Endothelial cell of umbilical vein (primary cell): Measurements from ENCODE around the gene TAF13. TPM values are rescaled to one million over a fixed set of nuclear protein-coding genes. Genes with fewer than 3 reads are reported as not detected.
A peak's percentile ranks its signal among the peaks of the same experiment; 100 is the strongest.

Experiments used
- BruUV-seq: library from RNA; stranded (reverse); fragments of 400-500 nt; replicated peaks from 2 replicates; lab custom pipeline; 2021; lab: Mats Ljungman, UMichigan
- CTCF ChIA-PET: fragments of 300-600, 350-600 bp; sonication (Branson Sonifier 250); formaldehyde crosslinking; loops from one replicate; lab custom pipeline; 2021; ENCODE audit warnings: antibody characterized with exemption, inconsistent platforms; lab: Charles Lee
- POLR2A ChIA-PET: fragments of 300-600, 350-600 bp; sonication (Branson Sonifier 250); formaldehyde crosslinking; loops from one replicate; lab custom pipeline; 2021; ENCODE audit warnings: antibody characterized with exemption, inconsistent platforms; lab: Charles Lee
- DNase-seq: peaks from one replicate; pipeline ENCODE4 v3.0.0-alpha.2; 2011; ENCODE audit warnings: low read depth, low spot score
- FAIRE-seq: peaks from 2 replicates; lab custom pipeline; 2011; peaks lifted over from hg19 to GRCh38; lab: Jason Lieb, UNC
- H2AFZ ChIP-seq: 2 replicates; pipeline ENCODE4 v1.6.0; 2012; ENCODE audit warnings: low read depth, low read length, control low read depth, inconsistent platforms
- H3K27ac ChIP-seq: 2 replicates; pipeline ENCODE4 v1.5.1; 2011; ENCODE audit warnings: low read depth, mild to moderate bottlenecking, control low read depth, low read length, moderate library complexity; ENCODE audit not compliant: insufficient read depth
- H3K27me3 ChIP-seq, 2 experiments: 2 replicates each; pipeline versions ENCODE4 v1.6.0 to v1.6.1; 2011; ENCODE audit warnings: low read length in 2 of 2, mixed read lengths in 1 of 2; ENCODE audit not compliant: control insufficient read depth in 2 of 2, insufficient read depth in 2 of 2
- H3K36me3 ChIP-seq, 2 experiments: 2 replicates in 1 of 2; 3 replicates in 1 of 2; pipeline ENCODE4 v1.5.1; 2011; ENCODE audit warnings: low read length in 2 of 2, mild to moderate bottlenecking in 1 of 2, moderate library complexity in 1 of 2; ENCODE audit not compliant: control insufficient read depth in 2 of 2, insufficient read depth in 2 of 2; ENCODE audit errors: extremely low read depth in 1 of 2
- H3K4me1 ChIP-seq: 3 replicates; pipeline ENCODE4 v1.5.1; 2011; ENCODE audit warnings: mild to moderate bottlenecking, low read length; ENCODE audit not compliant: control insufficient read depth, insufficient read depth; ENCODE audit errors: extremely low read depth
- H3K4me2 ChIP-seq: 2 replicates; pipeline ENCODE4 v1.6.1; 2011; ENCODE audit warnings: low read length, control low read depth, mixed read lengths; ENCODE audit not compliant: insufficient read depth
- H3K4me3 ChIP-seq, 3 experiments: fragments of 200-600 bp in 1 of 3; sonication (generic), shearing (Covaris generic) in 1 of 3; replicated peaks in 1 of 3; 2 replicates each; pipeline ENCODE4 v1.5.1; 2011 to 2016; ENCODE audit warnings: control low read depth in 3 of 3, low read length in 3 of 3, mild to moderate bottlenecking in 2 of 3, inconsistent platforms in 1 of 3, low read depth in 1 of 3, moderate library complexity in 1 of 3; ENCODE audit not compliant: insufficient read depth in 1 of 3
- H3K79me2 ChIP-seq: 2 replicates; pipeline ENCODE4 v1.6.0; 2012; ENCODE audit warnings: low read length, inconsistent platforms; ENCODE audit not compliant: control insufficient read depth, insufficient read depth
- H3K9ac ChIP-seq: replicated peaks from 2 replicates; pipeline ENCODE3; 2011; ENCODE audit warnings: low read length, control low read depth; ENCODE audit not compliant: insufficient read depth; ENCODE audit errors: extremely low read depth
- H3K9me1 ChIP-seq: replicated peaks from 3 replicates; pipeline ENCODE4 v1.6.0; 2011; ENCODE audit warnings: mild to moderate bottlenecking, low read length; ENCODE audit not compliant: control insufficient read depth, insufficient read depth; ENCODE audit errors: extremely low read depth
- H3K9me3 ChIP-seq: replicated peaks from 2 replicates; pipeline ENCODE4 v1.5.1; 2012; ENCODE audit warnings: low read length, inconsistent platforms; ENCODE audit not compliant: control insufficient read depth, insufficient read depth
- H4K20me1 ChIP-seq: replicated peaks from 2 replicates; pipeline ENCODE3; 2011; ENCODE audit warnings: mild to moderate bottlenecking, low read length; ENCODE audit not compliant: control insufficient read depth, insufficient read depth; ENCODE audit errors: extremely low read depth
- FOS ChIP-seq: IDR thresholded peaks from 2 replicates; pipeline ENCODE4 v1.6.1; 2011; ENCODE audit warnings: mild to moderate bottlenecking, low read length, moderate library complexity, borderline replicate concordance; ENCODE audit not compliant: insufficient read depth
- GATA2 ChIP-seq: IDR thresholded peaks from 2 replicates; pipeline ENCODE4 v1.7.0; 2011; ENCODE audit warnings: low read depth, mild to moderate bottlenecking, moderate library complexity, mixed read lengths, low read length; ENCODE audit not compliant: insufficient read length, insufficient read depth
- MYC ChIP-seq: IDR thresholded peaks from one replicate; pipeline ENCODE4 v1.6.1; 2011; ENCODE audit warnings: mild to moderate bottlenecking, low read depth, low read length
- POLR2A ChIP-seq: IDR thresholded peaks from 2 replicates; pipeline ENCODE4 v1.6.1; 2012; ENCODE audit warnings: low read depth, mild to moderate bottlenecking, control low read depth, low read length
- POLR2AphosphoS5 ChIP-seq: IDR thresholded peaks from 2 replicates; pipeline ENCODE4 v1.6.1; 2012; ENCODE audit warnings: low read depth, mild to moderate bottlenecking, control low read depth, low read length, moderate library complexity; ENCODE audit not compliant: insufficient read depth
- dilution Hi-C: fragments of 300-500 bp; cut with MboI; formaldehyde crosslinking; loops from one replicate; pipeline ENCODE4 v1.15.0; 2019; ENCODE audit warnings: low sequenced_read_pairs; ENCODE audit not compliant: extremely low pct_ligation_motif_present
- intact Hi-C: fragments of 100-400 bp; cut with micrococcal nuclease; formaldehyde crosslinking; loops from one replicate; pipeline ENCODE4 v1.10.0; 2022
- polyA plus RNA-seq, 4 experiments: library from polyadenylated mRNA; depleted of rRNA in 3 of 4; stranded (reverse) in 3 of 4; unstranded in 1 of 4; fragments of >200 nt; gene quantifications; 2 replicates each; pipeline versions ENCODE4 v1.2.1 to v1.2.3, GENCODE V29; 2011 to 2012; ENCODE audit warnings: missing spikeins in 1 of 4
- total RNA-seq: library from RNA; stranded (reverse); gene quantifications from 2 replicates; pipeline ENCODE4 v1.2.3, GENCODE V29; 2021
- TF ChIP-seq, protein P1 (sequence below), 2 donors: IDR thresholded peaks; 1 replicate in 1 of 2; 2 replicates in 1 of 2; pipeline ENCODE4 v1.5.1; 2011; ENCODE audit warnings: low read length in 2 of 2, mild to moderate bottlenecking in 2 of 2, moderate library complexity in 2 of 2, control low read depth in 1 of 2, inconsistent platforms in 1 of 2, low read depth in 1 of 2; ENCODE audit not compliant: insufficient read depth in 1 of 2; ENCODE audit errors: extremely low read depth in 1 of 2
- TF ChIP-seq, protein P2 (sequence below): IDR thresholded peaks from 2 replicates; pipeline ENCODE4 v1.6.1; 2011; ENCODE audit not compliant: insufficient read depth, insufficient read length

Gene TAF13
- total and polyA plus RNA-seq, 2 donors (not counting 3 experiments of a cell fraction or from before 2014, with no cell fraction given) = 14.8 to 42.3 TPM

- no peaks in the 10 kb centered on the region for H3K9me1 ChIP-seq
- TF ChIP-seq, protein P1, sequence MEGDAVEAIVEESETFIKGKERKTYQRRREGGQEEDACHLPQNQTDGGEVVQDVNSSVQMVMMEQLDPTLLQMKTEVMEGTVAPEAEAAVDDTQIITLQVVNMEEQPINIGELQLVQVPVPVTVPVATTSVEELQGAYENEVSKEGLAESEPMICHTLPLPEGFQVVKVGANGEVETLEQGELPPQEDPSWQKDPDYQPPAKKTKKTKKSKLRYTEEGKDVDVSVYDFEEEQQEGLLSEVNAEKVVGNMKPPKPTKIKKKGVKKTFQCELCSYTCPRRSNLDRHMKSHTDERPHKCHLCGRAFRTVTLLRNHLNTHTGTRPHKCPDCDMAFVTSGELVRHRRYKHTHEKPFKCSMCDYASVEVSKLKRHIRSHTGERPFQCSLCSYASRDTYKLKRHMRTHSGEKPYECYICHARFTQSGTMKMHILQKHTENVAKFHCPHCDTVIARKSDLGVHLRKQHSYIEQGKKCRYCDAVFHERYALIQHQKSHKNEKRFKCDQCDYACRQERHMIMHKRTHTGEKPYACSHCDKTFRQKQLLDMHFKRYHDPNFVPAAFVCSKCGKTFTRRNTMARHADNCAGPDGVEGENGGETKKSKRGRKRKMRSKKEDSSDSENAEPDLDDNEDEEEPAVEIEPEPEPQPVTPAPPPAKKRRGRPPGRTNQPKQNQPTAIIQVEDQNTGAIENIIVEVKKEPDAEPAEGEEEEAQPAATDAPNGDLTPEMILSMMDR (IDR thresholded peaks at IDR 0.05; ENCODE audit: extremely low read depth in 1 of 2, insufficient read depth in 1 of 2, low read depth in 1 of 2, low read length in 2 of 2) = no peak
- TF ChIP-seq MYC (no peak), FOS (no peak), GATA2 (no peak), POLR2A (no peak), POLR2AphosphoS5 (no peak)
- TF ChIP-seq, protein P2, sequence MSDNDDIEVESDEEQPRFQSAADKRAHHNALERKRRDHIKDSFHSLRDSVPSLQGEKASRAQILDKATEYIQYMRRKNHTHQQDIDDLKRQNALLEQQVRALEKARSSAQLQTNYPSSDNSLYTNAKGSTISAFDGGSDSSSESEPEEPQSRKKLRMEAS = no peak
- H3K4me1 ChIP-seq = peaks cover 10% of the 10 kb centered on the region
- peaks cover 36% of the 10 kb centered on the region for H3K79me2 ChIP-seq
- H3K27me3 ChIP-seq = no peaks in the 10 kb centered on the region
- FAIRE-seq (peak; percentile 37), DNase-seq (peak; percentile 43)
- no peaks in the 10 kb centered on the region for H3K9me3 ChIP-seq
- peak overlapping the region; percentile 85 for H3K9ac ChIP-seq
- POLR2A ChIA-PET = interaction anchor here (0.7 kb wide), 1 partner anchor 1723 kb away, joined by 11 read pairs; no protein-coding TSS in a partner anchor
- CTCF ChIA-PET = no interaction called here
- H2AFZ ChIP-seq = no peak overlapping the region
- no peaks in the 10 kb centered on the region for H4K20me1 ChIP-seq
- dilution Hi-C loops (no loop called here), intact Hi-C loops (loop anchor here (2.0 to 5.0 kb wide), 2 partner anchors 72 to 78 kb away; partner anchors contain the start of genes CLCC1 and ELAPOR1)
- TSS peak; percentile 31 for BruUV-seq
- H3K36me3 ChIP-seq = no peaks in the 10 kb centered on the region
- H3K4me2 ChIP-seq = peak overlapping the region; percentile 94
- peak overlapping the region; percentile 92 to 96 (median 94) for H3K4me3 ChIP-seq
- peak overlapping the region; percentile 17 for H3K27ac ChIP-seq
Observed at GRCh38 chr1:109040627-109040988, 35.2 kb downstream of the TAF13 start.
